Anterior cingulate cortex (tissue), 58 donors: ENCODE measurements around the gene SHISA6.

Experiments used
- DNase-seq, 58 donors: peaks; one replicate each; lab custom pipeline; 2025; lab: John Stamatoyannopoulos, UW

SHISA6 gene

GRCh38 chr17:11240841-11241610, at the start of gene SHISA6:
Gene SHISA6 (plus strand): TSS chr17:11241213.
- peak in 2 of 58 donors; percentile 23 to 26 for DNase-seq

GRCh38 chr17:11195801-11196200, 45.2 kb upstream of the SHISA6 start:
- no peak for DNase-seq

DNA sequence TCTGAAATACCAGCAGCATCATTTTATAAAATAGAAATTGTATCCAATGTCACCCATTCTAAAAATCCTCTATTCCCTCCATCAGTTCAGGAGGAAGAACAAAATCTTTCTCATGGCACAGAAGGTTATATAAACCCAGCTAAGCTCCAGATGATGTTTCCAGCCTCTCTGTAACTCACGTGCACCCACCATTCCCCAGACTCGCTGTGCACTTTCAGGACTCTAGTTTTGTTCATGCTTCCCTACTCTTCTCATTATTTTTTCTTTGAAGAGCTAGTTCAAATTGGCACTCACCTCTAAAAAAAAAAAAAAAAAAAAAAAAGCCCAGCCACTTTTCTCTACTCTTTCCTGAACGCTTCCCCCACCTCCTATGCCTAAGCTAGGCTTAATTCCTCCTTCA, 36.0 kb upstream of the SHISA6 start:
- no peak for DNase-seq

- no peak for DNase-seq
Measured at GRCh38 chr17:11205659-11206058, 35.4 kb upstream of the SHISA6 start.

DNA sequence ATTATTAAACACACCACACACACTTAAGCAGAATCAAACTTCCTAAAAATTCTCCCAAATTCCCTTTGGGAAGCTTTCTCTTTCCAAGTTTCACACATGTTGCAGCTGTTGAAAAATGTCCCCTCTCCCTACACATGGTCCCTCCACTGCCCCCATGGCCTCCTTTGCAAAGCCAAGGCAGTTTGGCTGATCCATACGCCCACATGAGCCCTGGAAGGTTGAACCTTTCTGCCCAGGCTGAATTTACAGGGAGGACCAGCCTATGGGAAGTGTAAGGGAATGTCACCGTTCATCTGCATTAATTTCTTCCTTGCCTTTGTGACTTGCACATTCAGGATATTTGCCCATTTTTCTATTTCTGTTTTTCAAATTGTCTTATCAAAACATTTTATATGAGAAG, 31.1 kb upstream of the SHISA6 start:
- DNase-seq = no peak

GRCh38 chr17:11212792-11213191, 28.2 kb upstream of the SHISA6 start:
- no peak for DNase-seq

- DNase-seq = no peak
Measured at GRCh38 chr17:11216976-11217375, 24.0 kb upstream of the SHISA6 start.

DNA sequence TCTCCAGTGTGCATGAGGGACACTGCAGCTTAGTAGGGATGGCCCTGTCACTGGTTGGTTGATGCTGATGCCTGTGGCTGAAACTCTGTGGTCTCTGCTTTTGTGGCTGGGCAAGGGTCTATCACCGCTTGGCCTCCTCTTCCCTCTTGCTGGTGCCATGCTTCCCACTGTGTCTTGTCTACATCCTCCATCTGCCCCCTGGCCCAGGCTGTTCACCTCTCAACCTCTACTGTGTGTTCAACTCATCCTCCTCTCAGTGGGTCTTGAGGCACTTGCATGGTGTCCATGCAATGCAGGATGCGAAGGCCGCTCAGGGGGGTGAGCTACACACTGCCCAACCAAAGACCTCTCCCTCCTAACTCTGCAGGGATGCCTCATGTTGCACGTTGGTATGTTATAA, 19.8 kb upstream of the SHISA6 start:
- DNase-seq = no peak

DNA sequence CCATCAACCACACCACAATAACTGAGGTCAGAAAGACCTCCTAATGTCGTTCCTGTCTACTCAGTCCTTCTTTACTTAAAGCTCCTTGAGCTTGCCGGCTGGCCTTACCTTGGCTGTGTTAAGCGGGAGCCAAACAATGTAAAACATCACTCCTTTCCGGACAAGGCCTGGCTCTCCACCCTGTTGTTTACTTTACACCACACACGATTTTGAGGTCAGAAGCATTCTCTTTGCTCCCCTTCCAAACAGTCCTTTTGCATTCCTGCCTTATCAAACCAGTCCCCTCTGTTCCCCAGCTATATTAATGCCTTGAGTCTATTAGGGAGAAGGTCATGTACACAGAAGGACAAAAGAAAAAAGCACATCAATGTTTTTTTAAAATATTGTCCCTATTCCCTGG, 19.3 kb upstream of the SHISA6 start:
- no peak for DNase-seq

GRCh38 chr17:11238705-11239104, 2.3 kb upstream of the SHISA6 start:
- no peak for DNase-seq

DNA sequence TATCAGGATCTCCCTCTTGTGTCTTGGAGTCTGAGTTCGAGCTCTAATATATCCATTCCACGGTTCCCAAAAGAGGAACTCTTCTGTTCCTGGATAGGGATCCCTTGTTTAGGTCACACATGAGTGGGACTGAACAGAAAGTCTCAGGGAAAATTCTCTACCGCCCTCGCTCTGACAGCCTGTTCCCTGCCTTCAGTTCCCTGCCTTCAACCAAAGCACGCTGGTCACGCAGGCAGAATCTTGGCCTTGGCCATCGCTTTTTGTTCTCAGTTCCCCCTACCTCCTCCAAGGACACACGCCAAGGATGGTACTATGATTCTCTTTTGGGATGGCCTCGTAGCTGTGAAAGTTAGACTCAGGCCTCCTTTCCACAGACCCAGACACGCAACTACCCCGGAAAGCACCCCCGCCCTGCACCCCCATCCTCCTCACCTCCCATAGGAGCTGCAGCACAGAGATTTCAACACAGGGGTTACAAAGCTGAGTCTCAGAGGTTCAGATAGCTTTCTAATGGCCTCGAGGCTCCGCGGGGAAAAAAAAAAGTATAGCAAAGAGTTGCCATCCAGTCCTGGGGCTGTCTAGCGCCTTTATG, 1.5 kb upstream of the SHISA6 start:
- no peak for DNase-seq

DNA sequence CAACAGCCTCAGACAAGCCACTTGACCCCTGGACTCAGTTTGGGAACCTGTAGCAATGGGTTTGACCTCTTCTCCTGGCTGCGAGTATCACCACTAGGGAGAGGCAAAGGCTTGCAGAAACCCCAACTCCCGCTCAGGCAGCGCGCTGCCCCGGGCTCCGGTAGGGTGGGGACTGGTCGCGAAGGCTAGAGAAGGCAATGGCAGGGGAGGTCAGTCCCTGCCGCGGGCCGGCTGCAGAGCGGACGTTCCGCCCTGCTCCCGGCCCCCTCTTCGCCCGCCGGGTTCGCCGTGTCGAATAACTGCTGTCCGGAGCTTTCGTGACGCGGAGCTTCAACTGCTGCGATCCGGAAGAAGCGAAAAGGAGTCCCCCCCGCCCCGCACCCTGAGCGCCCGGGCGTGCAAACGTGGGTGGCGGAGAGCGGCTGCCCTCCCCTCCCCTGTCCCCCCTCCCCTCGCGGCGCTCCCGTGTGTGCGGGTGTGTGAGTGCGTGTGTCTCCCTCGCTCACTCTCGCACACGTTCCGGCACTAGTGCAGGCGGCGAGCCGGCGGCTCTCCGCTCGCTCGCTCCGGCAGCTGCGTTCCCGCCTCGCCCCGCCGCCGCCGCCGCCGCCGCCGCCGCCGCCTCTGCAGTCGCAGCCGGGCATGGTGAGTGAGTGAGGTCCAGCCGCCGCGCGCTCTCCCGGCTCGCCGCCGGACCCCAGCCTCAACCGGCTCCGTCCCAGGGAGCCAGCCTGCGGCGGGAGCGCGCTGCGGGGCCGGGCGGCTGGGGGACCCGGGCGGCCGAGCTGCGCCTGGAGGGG, 772 bp upstream of the SHISA6 start:
- peak in 25 of 58 donors; percentile 7 to 57 (median 25) for DNase-seq

DNA sequence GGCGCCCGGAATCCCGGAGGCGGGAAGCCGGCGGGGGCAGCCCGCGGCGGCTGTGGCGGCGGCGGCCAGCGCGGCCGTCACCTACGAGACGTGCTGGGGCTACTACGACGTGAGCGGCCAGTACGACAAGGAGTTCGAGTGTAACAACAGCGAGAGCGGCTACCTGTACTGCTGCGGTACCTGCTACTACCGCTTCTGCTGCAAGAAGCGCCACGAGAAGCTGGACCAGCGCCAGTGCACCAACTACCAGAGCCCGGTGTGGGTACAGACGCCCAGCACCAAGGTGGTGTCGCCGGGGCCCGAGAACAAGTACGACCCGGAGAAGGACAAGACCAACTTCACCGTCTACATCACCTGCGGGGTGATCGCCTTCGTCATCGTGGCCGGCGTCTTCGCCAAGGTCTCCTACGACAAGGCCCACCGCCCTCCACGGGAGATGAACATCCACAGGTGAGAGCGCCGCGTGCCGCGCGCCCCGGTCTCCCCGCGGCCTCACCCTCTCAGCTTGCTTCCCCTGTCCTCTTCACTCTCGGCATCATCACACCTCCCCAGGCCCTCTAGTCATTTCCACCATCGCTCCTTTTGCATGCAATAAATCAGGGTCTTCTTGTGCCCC, 706 bp downstream of the SHISA6 start:
- DNase-seq = no peak

GRCh38 chr17:11242411-11242810, 1.4 kb downstream of the SHISA6 start:
- DNase-seq = no peak

- no peak for DNase-seq
Measured at GRCh38 chr17:11244776-11245175, 3.8 kb downstream of the SHISA6 start.

- peak in 8 of 58 donors; percentile 3 to 21 (median 7) for DNase-seq
Measured at GRCh38 chr17:11245187-11245586, 4.2 kb downstream of the SHISA6 start.

DNA sequence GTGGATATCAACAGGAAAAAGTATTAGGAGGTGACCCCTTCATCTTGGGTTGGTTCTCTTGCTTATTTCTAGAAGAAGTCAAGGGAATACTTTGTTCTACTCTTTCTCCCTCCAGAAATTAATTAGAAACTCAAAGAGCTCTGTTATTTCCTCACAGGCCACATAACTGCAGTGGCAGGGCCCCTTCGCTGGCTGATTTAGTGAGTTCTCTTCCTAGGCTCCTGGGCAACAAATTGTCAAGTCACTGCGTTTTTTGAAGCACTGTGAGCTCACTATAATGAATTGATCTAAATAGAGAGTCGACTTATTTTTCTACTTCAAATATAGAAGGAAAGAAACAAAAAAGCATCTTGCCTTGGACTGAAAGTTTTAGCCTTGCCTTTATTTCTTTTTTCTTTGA, 4.8 kb downstream of the SHISA6 start:
- DNase-seq = peak in 17 of 58 donors; percentile 2 to 67 (median 8)

- no peak for DNase-seq
Measured at GRCh38 chr17:11250161-11250560, 9.1 kb downstream of the SHISA6 start.

DNA sequence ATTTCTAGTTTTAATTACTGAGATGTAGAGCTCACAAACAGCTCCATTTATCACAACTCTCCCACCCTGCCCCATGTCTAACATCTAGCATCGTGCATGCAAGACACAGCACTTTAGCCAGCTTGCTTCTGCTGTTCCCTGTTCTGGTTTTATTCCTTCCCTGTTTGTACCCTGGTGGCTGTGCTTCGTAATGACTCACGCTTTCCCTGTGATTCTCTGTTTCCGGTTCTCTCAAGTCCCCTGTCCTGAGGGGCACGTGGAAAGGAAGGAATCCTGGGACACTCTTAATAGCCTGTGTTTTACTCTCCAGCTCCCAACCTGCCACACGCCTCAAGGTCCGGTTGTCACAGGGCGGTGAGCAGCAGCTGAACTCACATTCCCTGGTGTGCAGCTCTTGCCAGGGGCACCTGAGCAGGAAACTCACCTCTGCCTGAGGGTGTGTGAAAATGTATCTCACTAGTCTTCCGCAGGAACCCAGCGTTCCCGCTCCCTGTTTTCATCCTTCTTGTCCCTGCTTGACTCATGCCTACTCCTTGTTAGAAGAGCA, 10.6 kb downstream of the SHISA6 start:
- no peak for DNase-seq

DNA sequence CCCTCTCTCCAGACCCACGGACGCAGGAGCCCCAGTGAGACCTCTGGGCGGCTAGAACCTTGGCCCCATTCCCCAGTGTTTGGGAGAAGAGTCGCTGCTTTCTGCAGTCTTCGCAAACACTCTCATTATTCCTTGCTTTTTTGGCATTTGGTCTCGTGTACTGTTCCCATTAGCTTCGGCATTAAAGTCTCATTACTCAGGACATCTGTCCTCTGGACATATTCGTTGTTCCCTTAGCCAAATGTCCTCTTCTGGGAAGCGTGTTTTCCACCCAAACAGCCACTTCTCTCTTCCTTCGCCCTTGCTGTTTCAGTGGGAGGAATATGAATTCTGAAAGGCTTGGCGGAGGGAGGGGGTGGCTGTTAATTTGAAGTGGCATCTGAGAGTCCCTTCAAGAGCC, 11.1 kb downstream of the SHISA6 start:
- no peak for DNase-seq

DNA sequence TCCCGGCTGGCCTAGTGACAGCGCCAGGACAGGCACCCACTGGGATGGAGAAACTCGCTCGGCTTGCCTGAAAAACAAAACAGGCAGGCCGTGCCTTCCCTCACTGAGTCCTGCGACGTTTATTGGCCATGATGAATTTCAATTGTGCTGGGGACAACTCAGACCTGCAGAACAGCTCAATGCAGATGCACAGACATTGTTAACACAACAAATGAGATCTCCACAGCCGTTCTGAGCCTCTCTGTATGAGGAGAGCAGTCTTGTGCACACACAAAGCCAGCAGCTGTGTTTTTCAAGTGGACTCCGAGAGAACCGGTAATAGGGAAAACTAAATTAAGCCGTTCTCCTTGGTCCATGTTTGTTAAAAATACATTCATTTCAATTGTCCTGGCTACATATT, 15.9 kb downstream of the SHISA6 start:
- no peak for DNase-seq
